Liver (tissue), 9 donors: Measurements from ENCODE around the gene WHRN. TPM values are rescaled to one million over a fixed set of nuclear protein-coding genes. Genes with fewer than 3 reads are reported as not detected.

Source experiments
- DNase-seq: peaks from one replicate; pipeline ENCODE4 v3.0.0-alpha.2; 2017; ENCODE audit warnings: low spot score
- H3K27ac ChIP-seq, 2 donors: one replicate each; pipeline ENCODE4 v1.7.0; 2013; ENCODE audit warnings: inconsistent platforms in 2 of 2, low read length in 2 of 2, control low read depth in 1 of 2, low read depth in 1 of 2, mild to moderate bottlenecking in 1 of 2
- H3K27me3 ChIP-seq, 4 donors: one replicate each; pipeline versions ENCODE4 v1.6.1 to v1.7.0; 2013; ENCODE audit warnings: low read length in 3 of 4, inconsistent platforms in 1 of 4, mild to moderate bottlenecking in 1 of 4, moderate library complexity in 1 of 4; ENCODE audit not compliant: control insufficient read depth in 4 of 4, insufficient read depth in 4 of 4
- H3K36me3 ChIP-seq, 4 donors: one replicate each; pipeline versions ENCODE4 v1.6.1 to v1.7.0; 2013; ENCODE audit warnings: low read length in 3 of 4, mild to moderate bottlenecking in 3 of 4, low read depth in 1 of 4, moderate library complexity in 1 of 4; ENCODE audit not compliant: control insufficient read depth in 4 of 4, insufficient read depth in 3 of 4
- H3K4me1 ChIP-seq, 4 donors: one replicate each; pipeline versions ENCODE4 v1.6.1 to v1.7.0; 2013; ENCODE audit warnings: low read length in 3 of 4, mild to moderate bottlenecking in 3 of 4, moderate library complexity in 1 of 4; ENCODE audit not compliant: control insufficient read depth in 4 of 4, insufficient read depth in 4 of 4
- H3K4me3 ChIP-seq, 3 donors: one replicate each; pipeline versions ENCODE4 v1.6.1 to v1.7.0; 2013; ENCODE audit warnings: low read length in 3 of 3, control low read depth in 1 of 3, low read depth in 1 of 3, mild to moderate bottlenecking in 1 of 3
- H3K9ac ChIP-seq, 2 donors: one replicate each; pipeline ENCODE4 v1.7.0; 2013; ENCODE audit warnings: low read length in 2 of 2, mild to moderate bottlenecking in 2 of 2, moderate library complexity in 2 of 2, control low read depth in 1 of 2, low read depth in 1 of 2
- H3K9me3 ChIP-seq, 4 donors: one replicate each; pipeline versions ENCODE4 v1.6.1 to v1.7.0; 2013; ENCODE audit warnings: low read length in 3 of 4; ENCODE audit not compliant: control insufficient read depth in 4 of 4
- ATF3 ChIP-seq: IDR thresholded peaks from 2 replicates; pipeline ENCODE4 v1.6.1; 2016; ENCODE audit warnings: antibody characterized with exemption
- EGR1 ChIP-seq, 2 donors: IDR thresholded peaks; 2 replicates each; pipeline ENCODE4 v1.6.1; 2016 to 2018; ENCODE audit warnings: antibody characterized with exemption in 2 of 2, low read depth in 2 of 2
- FOXA1 ChIP-seq: IDR thresholded peaks from 2 replicates; pipeline ENCODE4 v1.6.1; 2016; ENCODE audit warnings: antibody characterized with exemption
- FOXA2 ChIP-seq: IDR thresholded peaks from 2 replicates; pipeline ENCODE4 v1.6.1; 2016; ENCODE audit warnings: antibody characterized with exemption
- GABPA ChIP-seq, 2 donors: IDR thresholded peaks in 1 of 2; conservative IDR thresholded peaks in 1 of 2; 2 replicates each; pipeline ENCODE4 v1.6.1; 2016; ENCODE audit warnings: antibody characterized with exemption in 2 of 2, mild to moderate bottlenecking in 1 of 2, moderate library complexity in 1 of 2
- HNF4A ChIP-seq, 2 donors: conservative IDR thresholded peaks; 2 replicates each; pipeline ENCODE4 v1.6.1; 2016; ENCODE audit warnings: antibody characterized with exemption in 2 of 2, mild to moderate bottlenecking in 2 of 2
- HNF4G ChIP-seq: IDR thresholded peaks from 2 replicates; pipeline ENCODE4 v1.6.1; 2016; ENCODE audit warnings: antibody characterized with exemption
- JUND ChIP-seq, 2 donors: IDR thresholded peaks; 2 replicates each; pipeline ENCODE4 v1.6.1; 2016; ENCODE audit warnings: antibody characterized with exemption in 2 of 2
- MAX ChIP-seq: IDR thresholded peaks from 2 replicates; pipeline ENCODE4 v1.6.1; 2016; ENCODE audit warnings: antibody characterized with exemption
- NR2F2 ChIP-seq: IDR thresholded peaks from 2 replicates; pipeline ENCODE4 v1.6.1; 2016; ENCODE audit warnings: antibody characterized with exemption
- RAD21 ChIP-seq, 2 donors: IDR thresholded peaks; 2 replicates each; pipeline ENCODE4 v1.6.1; 2016; ENCODE audit warnings: antibody characterized with exemption in 2 of 2, mild to moderate bottlenecking in 2 of 2
- REST ChIP-seq: IDR thresholded peaks from 2 replicates; pipeline ENCODE4 v1.6.1; 2016; ENCODE audit warnings: antibody characterized with exemption, mild to moderate bottlenecking
- RXRA ChIP-seq, 2 donors: IDR thresholded peaks; 2 replicates each; pipeline ENCODE4 v1.6.1; 2017 to 2018; ENCODE audit warnings: antibody characterized with exemption in 2 of 2, mild to moderate bottlenecking in 1 of 2
- SP1 ChIP-seq: IDR thresholded peaks from 2 replicates; pipeline ENCODE4 v1.6.1; 2018; ENCODE audit warnings: antibody characterized with exemption, mild to moderate bottlenecking
- TAF1 ChIP-seq: conservative IDR thresholded peaks from 2 replicates; pipeline ENCODE4 v1.6.1; 2016; ENCODE audit warnings: antibody characterized with exemption, mild to moderate bottlenecking
- YY1 ChIP-seq: IDR thresholded peaks from 2 replicates; pipeline ENCODE4 v1.6.1; 2016; ENCODE audit warnings: antibody characterized with exemption, mild to moderate bottlenecking
- ZBTB33 ChIP-seq: IDR thresholded peaks from 2 replicates; pipeline ENCODE4 v1.6.1; 2016; ENCODE audit warnings: antibody characterized with exemption
- WGBS: extraction: QIAGEN DNeasy Blood & Tissue Kit; methylation state at CpG from one replicate; pipeline ENCODE4 v1.1.7; 2013; 5-methylcytosine and 5-hydroxymethylcytosine counted together
- polyA plus RNA-seq, 2 donors: library from polyadenylated mRNA; stranded (reverse) in 1 of 2; unstranded in 1 of 2; fragments of 200-250 nt in 1 of 2; fragments of >200 nt in 1 of 2; fragmentation: Nextera tagmentation in 1 of 2; extraction: Ambion mirVana in 1 of 2; gene quantifications; one replicate each; pipeline versions ENCODE4 v1.2.1 to v1.2.3, GENCODE V29; 2013 to 2015
- total RNA-seq, 2 donors: library from RNA; depleted of rRNA; stranded (reverse); fragments of >200 nt; gene quantifications; one replicate each; pipeline ENCODE4 v1.2.3, GENCODE V29; 2014
- donor health status: healthy.
- donor health status: healthy.
- donor health status: healthy.
- donor health status: healthy.
- donor health status: healthy.

WHRN gene
- total and polyA plus RNA-seq, 4 donors: 0.42 to 1.9 (median 0.88) TPM

- no peak overlapping the region for H3K4me3 ChIP-seq
- H3K27me3 ChIP-seq: no peaks in the 10 kb centered on the region
- no peak overlapping the region for H3K9ac ChIP-seq
- H3K27ac ChIP-seq: no peak overlapping the region
- TF ChIP-seq GABPA (IDR thresholded peaks at IDR 0.05 in 1 of 2, conservative IDR thresholded peaks at IDR 0.05 in 1 of 2): no peak
- TF ChIP-seq ZBTB33: no peak
- TF ChIP-seq RXRA (IDR thresholded peaks at IDR 0.05): no peak
- no peak for TF ChIP-seq FOXA1
- no peak for TF ChIP-seq HNF4A (conservative IDR thresholded peaks at IDR 0.05)
- no peak for TF ChIP-seq HNF4G
- no peak for TF ChIP-seq FOXA2
- TF ChIP-seq SP1: no peak
- TF ChIP-seq TAF1: no peak
- no peak for TF ChIP-seq NR2F2
- TF ChIP-seq MAX: no peak
- no peak for TF ChIP-seq RAD21 (IDR thresholded peaks at IDR 0.05)
- no peak for TF ChIP-seq ATF3
- no peak for TF ChIP-seq YY1
- TF ChIP-seq JUND (IDR thresholded peaks at IDR 0.05): no peak
- no peak for TF ChIP-seq EGR1 (IDR thresholded peaks at IDR 0.05; ENCODE audit: low read depth in 2 of 2)
- no peak for TF ChIP-seq REST
- H3K9me3 ChIP-seq: no peaks in the 10 kb centered on the region
- WGBS: 84% methylated on average over 4 of the region's 4 CpGs
- peaks cover 0 to 9% (median 5%) of the 10 kb centered on the region in 4 donors for H3K4me1 ChIP-seq
- no peaks in the 10 kb centered on the region for H3K36me3 ChIP-seq
- no peak for DNase-seq
Observed at GRCh38 chr9:114496011-114496410, 9.3 kb downstream of the WHRN start.

GRCh38 chr9:114494776-114495569 lies 10.3 kb downstream of the WHRN start:
- Histone ChIP-seq H3K4me3 (no peak overlapping the region), H3K9me3 (no peaks in the 10 kb centered on the region), H3K27ac (no peak overlapping the region), H3K27me3 (no peaks in the 10 kb centered on the region), H3K4me1 (peaks cover 0 to 9% (median 5%) of the 10 kb centered on the region in 4 donors), H3K36me3 (no peaks in the 10 kb centered on the region), H3K9ac (no peak overlapping the region)
- WGBS: 82% methylated on average over 12 of the region's 12 CpGs
- TF ChIP-seq TAF1: no peak
- TF ChIP-seq REST: no peak
- TF ChIP-seq ATF3: no peak
- no peak for TF ChIP-seq FOXA1
- TF ChIP-seq HNF4G: no peak
- TF ChIP-seq EGR1 (IDR thresholded peaks at IDR 0.05; ENCODE audit: low read depth in 2 of 2): no peak
- TF ChIP-seq YY1: no peak
- TF ChIP-seq NR2F2: no peak
- TF ChIP-seq GABPA (IDR thresholded peaks at IDR 0.05 in 1 of 2, conservative IDR thresholded peaks at IDR 0.05 in 1 of 2): no peak
- TF ChIP-seq RAD21 (IDR thresholded peaks at IDR 0.05): no peak
- TF ChIP-seq JUND (IDR thresholded peaks at IDR 0.05): no peak
- DNase-seq: no peak
